HL-60/S4 treated with retinoic acid at 250 ng/mL for 4 days and 3 days (cell line): ENCODE results near the gene NFIX.

Experiments used
- in situ Hi-C: fragments of 300-500 bp; cut with MboI; formaldehyde crosslinking; loops from 2 replicates; pipeline ENCODE4 v1.7.0; 2022; ENCODE audit warnings: low sequenced_read_pairs

The NFIX gene

DNA sequence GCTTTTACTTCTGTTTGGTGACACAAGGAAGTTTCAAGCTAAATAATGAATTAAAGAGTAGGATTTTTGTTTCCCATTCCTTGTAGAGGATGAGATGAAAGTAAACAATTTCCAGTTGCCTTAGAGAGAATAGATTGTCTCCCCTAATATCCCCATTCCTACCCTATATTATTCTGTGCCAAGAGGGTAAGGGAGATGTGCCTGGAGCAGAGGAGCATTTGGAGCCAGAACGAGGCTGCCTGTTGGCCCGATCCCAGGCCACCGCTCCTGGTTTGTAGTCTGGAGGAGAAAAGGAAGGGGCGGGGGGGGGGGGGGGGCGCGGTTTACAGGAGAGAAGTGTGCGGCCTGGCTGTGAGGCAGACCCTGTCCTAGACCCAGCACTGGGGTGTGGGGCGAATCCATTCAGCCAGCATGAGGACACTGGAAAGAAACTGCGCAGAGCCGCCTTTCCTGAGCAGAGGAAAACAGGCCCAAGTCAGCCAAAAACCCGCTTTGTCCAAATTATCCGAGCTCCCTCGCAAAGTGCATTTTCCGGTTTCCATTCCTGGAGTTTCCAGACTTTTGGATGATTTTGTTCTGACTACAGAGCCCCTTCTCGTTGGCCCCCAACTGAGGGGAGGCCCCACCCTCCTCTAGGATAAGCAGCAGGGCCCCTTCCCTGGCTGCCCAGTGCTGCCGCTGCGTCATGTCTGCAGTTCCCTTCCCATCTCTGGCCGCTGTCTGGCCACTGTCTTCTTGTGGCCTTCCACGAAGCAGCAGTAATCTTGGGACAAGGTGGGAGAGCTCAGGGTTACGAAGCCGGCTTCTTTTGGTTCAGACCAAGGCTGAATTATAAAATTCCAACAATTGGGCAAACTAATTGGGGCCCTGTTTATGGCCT is 23.0 kb downstream of the NFIX start:
- in situ Hi-C loops, result no loop called here

DNA sequence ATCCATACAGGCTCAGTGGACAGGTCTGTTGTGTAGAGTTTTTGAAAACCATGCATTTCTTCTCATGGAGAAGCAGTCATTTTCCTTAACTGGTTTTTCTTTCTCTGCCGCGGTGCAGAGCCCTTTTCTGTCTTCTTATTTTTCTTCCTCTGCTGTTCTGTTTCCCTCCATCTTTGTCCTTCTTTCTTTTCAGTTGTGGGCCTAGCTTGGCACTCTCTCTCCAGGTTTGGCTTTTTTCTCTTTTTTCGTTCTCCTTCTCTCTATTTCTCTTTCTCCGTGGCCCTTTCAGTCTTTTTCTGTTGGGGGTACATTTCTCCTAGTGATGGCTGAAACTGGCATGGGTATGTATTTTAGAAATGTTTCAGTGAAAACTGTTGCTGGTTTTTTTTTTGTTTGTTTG is 24.1 kb downstream of the NFIX start:
- in situ Hi-C loops, result no loop called here

DNA sequence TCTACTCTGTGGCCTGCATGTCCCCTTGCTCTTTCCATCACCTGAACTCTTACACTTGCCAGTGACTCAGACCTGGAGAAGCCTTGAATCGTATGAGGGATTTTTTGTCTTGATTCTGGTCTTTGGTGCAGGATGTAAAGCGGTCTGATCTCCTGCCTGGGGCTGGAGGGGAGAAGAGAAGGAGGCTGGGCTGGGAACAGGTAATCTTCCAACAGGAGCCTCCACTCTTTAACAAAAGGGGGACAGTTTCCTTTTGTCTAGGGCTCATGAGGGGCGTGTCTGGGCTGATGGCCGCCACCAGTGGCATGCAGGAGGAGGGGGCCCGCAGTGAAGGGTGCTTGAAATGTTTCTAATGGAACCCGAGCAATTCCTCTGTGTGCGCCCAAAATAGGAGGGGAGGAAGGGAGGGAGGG is 24.7 kb downstream of the NFIX start:
- in situ Hi-C loops, result no loop called here

DNA sequence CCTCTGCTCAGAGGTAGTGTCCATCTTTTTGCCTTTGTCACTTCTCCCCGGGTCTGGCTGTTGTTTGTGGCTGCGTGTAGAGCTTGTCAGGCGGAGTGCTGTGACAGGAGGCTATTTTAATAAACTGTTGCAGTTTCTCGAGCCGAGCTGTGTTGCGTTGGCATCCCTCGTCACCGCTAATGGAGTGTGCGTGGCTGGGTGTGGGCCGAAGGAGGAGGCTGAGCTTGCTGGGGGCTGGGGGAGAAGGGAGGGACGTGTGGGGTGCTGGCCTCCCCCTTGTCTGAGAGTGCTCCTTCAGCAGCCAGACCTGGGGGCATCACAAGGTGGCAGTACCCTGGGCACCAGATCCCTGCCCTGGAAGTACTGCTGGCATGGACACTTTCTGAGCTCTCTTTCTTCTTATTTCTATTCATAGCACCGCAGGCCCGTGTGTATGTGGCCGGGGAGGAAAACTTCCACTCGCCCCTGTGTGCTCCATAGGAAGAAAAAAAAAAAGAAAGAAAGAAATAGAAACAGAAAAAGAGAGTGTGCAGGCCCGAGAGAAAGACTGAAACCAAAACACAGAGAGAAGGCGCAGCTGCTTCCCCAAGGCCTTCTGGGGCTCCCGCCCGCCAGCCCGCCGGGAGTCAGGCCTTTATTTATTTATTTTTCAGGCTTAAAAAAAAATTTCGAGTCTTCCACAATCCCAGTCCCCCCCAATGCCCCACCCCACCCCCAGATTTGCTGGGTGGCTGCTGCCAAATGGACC is 27.0 kb downstream of the NFIX start:
- in situ Hi-C loops, result no loop called here

DNA sequence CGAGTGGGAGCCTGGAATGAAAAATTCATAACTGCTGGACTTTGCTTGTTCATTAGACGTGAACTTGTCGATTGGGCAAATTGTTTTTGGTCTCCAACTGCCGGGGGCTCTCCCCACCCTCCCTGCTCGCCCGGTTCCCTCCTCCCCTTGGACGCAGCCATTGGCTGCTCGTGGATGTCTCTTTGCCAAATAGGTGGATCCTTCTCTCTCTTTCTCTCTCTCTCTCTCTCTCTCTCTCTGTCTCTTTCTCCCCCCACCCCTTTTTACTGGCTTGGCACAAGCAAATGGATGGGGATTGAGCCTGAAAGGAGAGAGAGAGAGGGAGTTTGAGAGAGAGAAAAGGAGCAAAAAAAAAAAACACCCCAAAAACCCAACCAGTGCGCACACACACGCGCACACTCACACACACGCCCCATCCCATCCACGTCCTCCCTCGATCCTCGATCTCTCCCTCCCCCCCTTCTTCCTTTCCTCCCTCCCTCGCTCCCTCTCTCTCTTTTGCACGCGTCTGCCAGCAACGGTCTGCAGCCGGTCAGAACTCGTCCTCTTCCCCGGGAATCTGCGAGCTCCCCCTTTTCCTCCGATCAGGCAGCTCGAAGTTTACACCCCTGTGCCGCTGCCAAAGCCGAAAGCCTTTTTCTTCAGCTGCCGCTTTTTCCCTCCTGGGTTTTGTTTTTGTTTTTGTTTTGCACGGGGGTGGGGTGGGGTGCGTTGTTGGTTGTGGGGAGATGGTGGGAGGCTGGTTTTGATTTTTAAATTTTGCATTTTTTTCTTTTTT is 27.8 kb downstream of the NFIX start:
- in situ Hi-C loops, result no loop called here

DNA sequence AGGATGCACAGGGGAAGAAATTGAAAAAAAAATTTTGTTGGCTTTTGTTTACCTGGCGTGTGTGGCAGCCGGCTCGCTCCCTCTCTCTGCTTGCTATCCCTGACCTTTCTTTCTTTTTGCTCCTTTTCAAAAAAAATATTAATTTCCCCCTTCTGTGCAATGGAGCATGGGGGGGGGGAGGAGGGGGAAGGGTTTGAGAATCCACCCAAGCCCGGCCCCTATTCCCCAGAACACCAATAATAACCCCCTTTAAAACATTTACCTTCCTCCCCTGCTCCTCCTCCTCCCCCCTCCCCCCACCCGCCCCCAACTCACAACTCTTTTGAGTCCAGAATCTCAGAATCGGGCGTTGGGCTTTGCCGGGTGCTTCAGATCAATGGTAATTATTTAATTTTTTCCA is 28.4 kb downstream of the NFIX start:
- in situ Hi-C loops, result no loop called here

DNA sequence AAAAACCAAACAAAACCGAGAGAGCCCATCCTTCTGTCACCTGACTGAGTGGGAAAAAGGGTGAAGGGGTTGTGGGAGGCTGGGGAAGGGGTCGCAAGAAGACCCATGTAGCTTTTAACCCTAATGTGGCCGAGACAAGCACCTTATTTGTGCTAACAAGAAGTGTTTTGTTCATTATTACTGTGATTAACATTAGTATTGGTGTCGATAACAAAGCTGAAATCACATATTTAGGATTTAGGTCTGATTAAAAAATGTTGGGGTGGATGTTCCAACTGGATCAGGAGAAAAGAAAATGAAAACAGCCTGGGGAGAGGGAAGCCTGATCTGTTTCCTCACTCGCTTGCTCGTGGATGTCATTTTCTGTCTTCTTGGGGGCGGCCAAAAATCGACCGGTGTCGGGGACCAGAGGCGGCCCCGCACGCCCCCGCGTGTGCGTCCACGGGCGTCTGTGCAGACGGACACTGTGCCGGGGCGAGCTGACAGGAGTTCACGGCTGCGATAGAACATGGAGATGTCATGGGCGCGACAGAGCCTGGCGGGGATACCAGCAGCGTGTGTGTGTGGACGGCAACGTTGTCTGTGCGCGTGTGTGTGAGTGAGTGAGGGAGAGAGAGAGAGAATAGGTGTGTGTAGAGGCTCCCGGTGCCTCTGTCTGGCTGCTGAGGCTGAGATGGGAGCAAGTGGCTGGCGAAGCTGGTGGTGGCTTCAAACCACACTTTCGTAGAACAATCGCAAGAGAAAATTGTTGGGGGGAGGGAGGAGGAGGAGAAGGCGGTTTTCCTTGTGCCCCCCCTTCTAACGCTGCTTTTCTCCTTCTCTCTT is 29.1 kb downstream of the NFIX start:
- in situ Hi-C loops, result no loop called here

DNA sequence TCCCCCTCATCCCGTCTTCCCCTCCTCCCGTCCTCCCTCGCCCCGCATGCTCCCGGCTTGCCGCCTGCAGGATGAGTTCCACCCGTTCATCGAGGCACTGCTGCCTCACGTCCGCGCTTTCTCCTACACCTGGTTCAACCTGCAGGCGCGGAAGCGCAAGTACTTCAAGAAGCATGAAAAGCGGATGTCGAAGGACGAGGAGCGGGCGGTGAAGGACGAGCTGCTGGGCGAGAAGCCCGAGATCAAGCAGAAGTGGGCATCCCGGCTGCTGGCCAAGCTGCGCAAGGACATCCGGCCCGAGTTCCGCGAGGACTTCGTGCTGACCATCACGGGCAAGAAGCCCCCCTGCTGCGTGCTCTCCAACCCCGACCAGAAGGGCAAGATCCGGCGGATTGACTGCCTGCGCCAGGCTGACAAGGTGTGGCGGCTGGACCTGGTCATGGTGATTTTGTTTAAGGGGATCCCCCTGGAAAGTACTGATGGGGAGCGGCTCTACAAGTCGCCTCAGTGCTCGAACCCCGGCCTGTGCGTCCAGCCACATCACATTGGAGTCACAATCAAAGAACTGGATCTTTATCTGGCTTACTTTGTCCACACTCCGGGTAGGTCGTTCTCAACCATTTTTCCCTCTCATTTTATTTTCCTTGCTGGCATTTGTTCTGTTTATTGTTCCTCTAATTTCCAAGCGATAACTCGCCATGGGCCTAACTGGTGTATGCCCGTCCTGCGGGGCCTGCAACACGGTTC is 29.8 kb downstream of the NFIX start:
- in situ Hi-C loops, result no loop called here

DNA sequence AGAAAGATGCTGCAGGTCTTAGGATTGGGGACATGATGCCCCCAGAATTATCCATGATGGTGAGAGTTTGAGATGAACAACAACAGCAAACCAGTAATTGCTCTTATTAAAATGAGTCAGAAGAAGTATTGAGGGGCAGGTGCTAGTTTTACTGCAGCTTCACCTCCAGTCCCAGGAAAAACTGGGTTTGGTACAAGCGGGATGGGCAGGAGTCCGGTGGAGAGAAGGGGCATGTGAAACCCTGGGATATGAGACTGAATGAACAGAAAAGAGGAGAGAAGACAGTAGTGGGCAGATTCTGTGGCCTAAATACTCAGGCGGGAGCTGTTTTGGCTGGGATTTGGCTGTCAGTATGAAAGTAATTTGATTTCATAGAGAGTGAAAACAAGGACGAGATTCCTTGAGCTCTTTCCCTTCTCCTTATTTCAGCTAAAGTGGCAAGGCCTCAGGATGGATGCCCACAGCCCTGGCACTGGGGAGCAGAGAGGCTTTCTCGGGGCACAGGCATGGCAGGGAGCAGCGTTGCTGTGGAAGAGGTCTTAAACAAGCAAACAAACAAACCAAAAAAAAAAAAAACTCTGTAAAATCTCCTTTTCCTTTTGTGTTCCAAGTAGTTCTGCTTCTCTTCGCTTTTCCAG is 30.7 kb downstream of the NFIX start:
- in situ Hi-C loops, result no loop called here

DNA sequence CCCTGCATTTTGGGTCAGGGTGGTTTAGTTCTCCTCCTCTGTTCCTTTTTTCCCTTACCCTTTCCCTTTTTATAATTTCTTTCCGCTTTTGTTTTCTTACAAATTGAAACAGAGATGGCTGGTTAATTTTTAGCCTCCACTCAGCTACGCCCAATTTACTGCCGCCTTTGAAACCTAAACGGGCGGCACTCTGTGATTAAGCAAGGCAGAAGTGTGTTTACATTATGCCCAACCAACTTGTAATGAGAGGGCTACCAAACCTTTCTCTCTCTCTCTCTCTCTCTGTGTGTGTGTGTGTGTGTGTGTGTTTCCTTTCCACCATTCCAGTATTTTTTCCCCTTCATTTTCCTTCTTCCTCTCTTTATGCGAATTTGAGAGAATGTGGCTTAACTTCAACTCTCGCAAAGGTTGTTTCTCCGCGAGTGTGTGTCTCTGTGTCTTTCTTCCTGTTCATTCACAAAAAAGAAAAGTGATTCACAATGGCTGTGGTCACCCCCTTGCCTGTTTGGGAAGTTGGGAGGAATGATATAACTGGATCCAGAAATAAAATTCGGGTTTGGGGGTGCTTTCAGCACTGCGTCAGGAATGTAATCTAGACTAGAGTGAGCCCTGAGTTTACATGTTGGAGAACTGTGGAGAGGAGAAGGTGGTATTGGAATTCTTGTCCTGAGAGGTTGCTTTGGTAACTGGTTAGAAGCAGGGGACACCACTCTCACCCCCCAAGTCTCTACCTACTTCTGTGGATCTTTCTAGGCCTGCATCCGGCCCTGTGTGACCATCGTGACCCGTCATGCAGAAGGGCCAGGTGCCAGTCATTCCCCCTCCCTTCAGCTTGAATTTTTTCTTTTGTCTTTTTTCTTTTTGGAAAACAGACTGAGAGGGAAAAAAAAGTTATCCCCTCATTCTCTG is 31.4 kb downstream of the NFIX start:
- in situ Hi-C loops, result no loop called here

DNA sequence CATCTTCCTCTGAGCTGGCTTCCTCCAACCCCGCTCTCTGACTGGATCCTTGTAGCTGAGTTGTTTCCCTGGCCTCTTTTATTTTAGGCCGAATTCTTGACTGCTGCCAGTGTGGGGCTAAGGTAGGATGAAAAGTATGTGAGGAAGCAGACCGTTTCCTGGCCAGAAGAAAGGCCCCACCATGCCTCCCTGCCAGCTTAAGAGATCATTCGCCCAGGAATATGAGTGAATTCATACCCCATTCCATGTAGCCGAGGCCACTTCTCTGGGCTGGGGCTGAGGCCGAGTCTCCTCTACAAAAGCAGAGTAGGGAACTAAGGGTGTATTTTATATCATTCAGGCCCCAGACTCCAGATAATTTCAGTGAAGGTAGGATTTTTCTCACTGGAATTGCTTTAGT is 32.3 kb downstream of the NFIX start:
- in situ Hi-C loops, result no loop called here

DNA sequence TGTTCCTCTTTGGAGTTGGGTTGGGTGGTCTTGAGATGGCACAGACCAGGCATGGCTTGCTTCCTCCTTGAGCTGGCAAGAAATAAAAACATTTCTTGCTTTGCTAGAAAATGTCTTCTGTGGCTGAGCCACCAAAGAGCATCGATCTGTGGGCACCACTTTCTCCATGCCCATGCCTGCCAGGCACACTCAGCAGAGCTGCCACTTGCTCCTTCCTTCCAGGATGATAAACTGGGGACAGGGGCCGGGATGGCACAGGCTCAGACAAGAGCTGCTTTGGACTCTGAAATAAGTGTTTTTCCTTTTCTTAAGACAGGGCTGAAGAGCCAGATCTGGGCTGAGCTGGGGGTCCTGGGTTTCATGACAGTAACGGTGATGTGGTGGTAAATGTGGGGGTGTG is 32.8 kb downstream of the NFIX start:
- in situ Hi-C loops, result no loop called here

DNA sequence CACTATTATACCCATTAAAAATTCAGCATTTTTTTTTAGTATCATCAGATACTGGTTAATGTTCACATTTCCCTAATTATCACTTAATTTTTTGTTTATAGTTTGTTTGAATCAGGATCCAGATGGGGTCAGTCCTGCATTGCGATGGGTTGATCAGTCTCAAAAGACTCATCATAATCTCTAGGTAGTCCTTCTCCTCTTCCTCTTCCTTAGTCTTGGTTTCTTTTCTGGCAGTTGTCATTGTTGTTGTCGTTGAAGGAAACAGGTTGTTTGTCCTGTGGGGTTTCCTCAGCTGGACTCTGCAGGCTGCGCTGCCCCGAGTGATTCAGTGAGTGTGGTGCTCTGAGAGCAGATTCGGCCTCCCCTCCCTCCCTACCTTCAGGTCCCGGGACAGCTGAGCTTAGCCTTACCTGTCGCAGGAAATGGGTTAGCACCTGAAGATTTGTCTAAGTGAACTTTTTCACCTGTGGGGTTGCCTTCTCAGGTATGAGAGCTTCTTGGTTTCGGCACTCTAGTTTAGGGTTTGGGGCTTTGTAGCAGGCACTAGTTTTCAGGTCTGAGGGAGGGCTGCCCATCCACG is 34.1 kb downstream of the NFIX start:
- in situ Hi-C loops, result no loop called here

DNA sequence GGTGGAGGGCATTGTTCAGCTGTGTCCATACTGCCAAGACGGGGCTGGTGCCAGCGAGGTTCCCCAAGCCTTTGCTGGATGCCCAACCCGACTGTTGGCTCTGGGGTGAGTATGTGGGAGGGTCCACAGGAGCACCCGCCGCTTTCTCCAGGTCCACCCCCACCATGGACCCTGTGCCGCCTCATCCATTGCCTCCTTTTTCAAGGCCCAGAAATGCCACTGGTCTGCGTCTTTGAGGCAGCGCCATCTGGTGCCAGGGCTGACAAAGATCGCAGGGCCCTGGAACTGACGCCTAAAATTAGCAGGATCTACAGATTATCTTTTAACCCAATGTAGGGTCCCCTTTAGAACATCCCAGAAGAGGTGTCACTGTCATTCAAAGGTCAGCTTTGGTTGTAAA is 34.6 kb downstream of the NFIX start:
- in situ Hi-C loops, result no loop called here

DNA sequence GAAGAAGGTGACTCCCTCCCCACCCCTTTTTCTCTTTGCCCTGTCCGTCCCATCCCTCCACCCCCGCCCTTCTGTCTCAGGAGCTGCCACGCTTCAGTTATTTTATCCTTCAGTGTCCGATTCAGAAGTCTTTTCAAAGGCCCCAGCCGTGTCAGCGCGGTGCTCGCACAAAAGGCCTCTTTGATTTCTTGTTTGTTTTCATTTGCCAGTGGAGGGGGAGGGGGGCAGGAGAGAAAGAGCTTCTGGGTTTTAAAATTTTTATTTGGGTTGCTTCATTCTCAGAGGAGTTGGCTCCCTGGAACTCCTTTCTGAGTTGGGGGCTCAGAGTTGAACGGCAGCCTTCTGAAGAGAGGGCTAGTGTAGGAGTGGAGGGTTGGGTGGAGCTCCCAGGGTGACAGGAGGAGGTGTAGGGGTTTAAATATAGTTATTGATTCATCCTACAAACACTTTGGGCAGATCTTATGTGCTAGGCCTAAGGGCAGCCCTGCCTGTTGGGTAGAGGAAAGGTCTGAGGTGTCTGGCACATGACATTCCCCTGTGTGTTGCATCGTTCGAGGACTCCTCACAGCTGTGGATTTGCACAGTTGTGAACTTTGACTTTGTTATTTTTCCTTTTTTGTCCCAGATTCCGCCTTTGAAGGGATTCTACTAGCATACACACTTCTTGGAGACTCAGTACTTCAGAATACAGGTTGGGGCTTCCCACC is 36.8 kb downstream of the NFIX start:
- in situ Hi-C loops, result no loop called here

DNA sequence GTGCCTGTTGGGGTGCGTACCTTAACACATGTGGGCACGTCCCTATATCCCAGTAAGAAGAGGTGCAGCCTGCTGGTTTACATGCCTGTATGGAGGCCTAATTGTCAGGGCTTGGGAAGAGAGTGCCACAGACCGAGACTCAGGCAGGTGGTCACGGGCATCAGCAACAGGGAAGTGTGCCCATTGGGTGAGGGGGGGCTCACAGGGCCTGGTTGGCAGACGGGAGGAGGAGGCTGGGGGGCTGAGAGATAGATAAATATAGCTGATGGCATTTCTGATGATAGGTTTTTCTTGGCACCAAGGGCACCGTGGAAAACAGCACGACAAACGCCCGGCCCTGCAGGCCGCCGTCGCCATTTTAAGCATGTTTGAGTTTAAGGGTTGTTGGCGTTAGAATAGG is 37.6 kb downstream of the NFIX start:
- in situ Hi-C loops, result no loop called here

DNA sequence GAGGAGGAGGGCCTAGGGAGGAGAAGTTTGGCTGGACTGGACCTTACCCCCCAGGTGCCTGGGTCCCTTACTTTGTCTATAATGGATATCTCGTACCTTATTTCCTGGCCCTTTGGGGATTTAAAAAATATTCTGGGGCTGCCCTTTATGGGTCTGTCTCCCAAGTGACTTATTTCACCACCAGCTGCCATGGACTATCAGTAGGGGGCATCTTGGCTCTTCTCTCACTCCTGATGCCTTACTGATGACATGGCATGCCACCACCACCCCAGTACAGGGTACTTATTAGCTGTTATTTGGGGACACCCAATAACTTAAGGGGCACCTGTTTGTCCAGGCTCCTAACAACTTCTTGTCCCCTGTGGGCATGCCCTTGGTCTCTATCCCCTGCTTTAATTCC is 38.0 kb downstream of the NFIX start:
- in situ Hi-C loops, result no loop called here
